HG02970 (cell line): Measurements from ENCODE around the gene ATG4A.

Experiments
- ATAC-seq: cut with Tn5 transposase; IDR thresholded peaks from one replicate; pipeline ENCODE4 v1.9.1; 2021; ENCODE audit warnings: mild to moderate bottlenecking, moderate library complexity, moderate number of reproducible peaks; ENCODE audit not compliant: unreplicated experiment, low FRiP score

ATG4A gene

DNA sequence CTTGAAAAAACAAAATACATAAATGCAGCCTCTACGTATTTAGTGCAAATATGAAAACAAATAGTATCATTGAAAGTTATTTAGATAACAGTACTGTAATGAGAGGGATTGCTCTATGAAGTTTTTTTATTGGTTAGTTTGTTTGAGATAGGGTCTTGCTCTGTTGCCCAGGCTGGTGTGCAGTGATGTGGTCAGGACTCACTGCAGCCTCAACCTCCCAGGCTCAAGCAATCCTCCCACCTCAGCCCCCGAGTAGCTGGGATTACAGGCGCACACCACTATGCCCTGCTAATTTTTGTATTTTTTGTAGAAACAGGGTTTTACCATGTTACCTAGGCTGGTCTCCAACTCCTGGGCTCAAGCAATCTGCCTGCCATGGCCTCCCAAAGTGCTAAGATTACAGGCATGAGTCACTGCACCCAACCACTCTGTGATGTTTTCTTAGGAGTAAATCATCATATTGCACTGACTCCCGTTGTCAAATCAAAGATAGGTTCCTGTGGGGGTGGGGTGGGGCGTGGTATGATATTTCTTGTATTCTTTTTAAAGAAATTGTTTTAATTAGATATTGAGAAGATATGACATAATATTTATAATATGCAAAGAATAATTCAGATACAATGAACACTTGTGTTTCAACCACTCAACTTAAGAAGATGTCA is 75.8 kb downstream of the ATG4A start:
- no peak for ATAC-seq

GRCh38 chrX:108168961-108169740 is 77.6 kb downstream of the ATG4A start:
- no peak for ATAC-seq

DNA sequence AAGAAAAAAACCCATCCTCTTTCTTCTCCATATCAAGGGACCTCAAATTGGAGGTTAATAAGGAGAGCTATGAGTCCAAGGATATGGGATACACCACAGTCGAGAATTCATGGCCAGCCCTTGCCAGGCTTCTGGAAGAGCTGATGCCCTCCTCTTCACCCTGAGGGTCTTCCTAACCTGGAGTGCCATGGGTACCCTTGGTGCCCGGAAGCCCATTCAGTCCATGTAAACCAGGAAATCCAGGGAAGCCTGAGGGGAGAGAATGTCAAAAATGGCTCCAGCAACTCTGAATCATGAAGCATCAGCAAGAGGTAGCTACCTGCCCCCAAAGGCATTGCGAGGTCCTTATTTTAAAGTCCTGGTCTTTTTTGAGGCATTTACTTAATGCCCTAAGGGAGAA is 78.2 kb downstream of the ATG4A start:
- ATAC-seq: no peak

- no peak for ATAC-seq
Measured at GRCh38 chrX:108171671-108172070, 80.1 kb downstream of the ATG4A start.

- no peak for ATAC-seq
Measured at GRCh38 chrX:108173874-108174273, 82.3 kb downstream of the ATG4A start.

DNA sequence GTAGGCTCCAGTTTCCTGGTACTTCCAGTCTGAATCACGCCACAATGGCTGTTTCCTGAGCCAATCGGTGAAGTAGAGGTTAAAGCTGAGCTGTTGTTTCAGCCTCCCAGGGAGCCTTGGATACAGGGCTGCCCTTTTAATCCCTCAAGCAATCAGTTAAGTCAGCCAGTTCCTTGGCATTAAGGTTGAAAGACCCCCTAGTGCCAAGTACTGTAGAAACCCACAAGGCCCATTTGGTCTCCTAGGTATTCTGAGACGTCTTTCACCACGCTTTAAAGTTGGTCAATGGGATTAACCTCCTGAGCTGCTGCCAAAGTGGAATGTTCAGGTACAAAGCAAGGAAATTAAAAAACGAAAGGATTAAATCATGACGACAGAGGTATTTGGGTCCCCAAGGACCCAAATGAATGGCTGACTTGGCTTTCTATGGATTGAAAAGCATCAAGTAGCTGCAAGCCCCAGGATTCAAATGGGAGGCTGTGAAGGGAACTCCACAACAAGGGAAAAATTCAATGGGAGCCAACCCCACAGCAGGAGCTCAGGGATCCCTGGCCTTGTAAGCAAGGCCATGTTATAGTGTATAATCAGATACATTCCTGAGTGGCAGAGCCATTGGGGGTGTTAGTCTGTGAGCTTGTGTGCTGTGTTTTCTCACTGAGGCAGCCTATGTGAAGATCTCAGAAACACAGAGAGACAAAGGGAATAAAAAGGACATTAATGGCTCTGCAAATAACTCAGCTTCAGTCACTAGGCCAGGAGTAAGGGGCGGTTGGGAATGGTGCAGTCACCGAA is 86.0 kb downstream of the ATG4A start:
- ATAC-seq: no peak

- no peak for ATAC-seq
Measured at GRCh38 chrX:108178143-108178498, 86.5 kb downstream of the ATG4A start.

GRCh38 chrX:108186811-108187210 is 95.2 kb downstream of the ATG4A start:
- no peak for ATAC-seq

DNA sequence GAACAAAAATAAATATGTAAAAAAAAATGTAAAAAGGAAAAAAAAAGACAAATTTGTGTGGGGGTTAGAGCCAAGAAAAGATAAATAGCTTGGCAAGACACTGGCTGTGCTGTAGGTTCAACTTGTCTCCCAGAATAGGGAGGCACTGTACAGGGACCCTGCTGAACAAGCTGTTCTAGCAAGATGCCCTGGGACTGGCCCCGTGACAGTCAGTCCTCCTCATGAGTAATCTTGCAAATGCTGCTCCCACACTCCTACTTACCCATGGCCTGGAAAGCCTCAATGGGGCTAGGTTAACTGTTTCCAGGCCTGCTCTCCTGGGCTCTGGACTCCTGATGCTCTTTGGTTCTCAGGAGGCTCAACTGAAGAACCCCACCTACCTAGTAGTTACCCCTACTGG is 106.8 kb downstream of the ATG4A start:
- no peak for ATAC-seq

DNA sequence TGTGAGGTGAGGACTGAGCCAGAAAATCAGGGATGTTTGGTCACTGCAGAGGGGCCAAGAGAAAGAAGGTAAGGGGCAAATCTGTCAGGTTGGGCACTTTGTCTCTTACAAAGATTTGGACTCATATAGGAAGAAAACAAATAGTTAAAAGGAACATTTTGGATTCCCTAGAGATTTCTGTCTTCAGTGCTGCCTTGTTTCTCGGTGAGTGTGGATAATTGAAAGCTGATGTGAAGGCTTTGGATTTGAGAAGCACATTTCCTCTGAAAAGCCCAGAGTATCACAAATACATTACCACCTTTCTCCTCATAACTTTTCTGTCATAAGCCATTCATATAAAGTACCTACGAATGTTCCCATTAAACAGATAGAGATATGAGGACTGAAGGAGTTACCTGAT is 107.5 kb downstream of the ATG4A start:
- no peak for ATAC-seq

GRCh38 chrX:108199691-108200090 is 108.1 kb downstream of the ATG4A start:
- no peak for ATAC-seq

- no peak for ATAC-seq
Measured at GRCh38 chrX:108203540-108203939, 112.0 kb downstream of the ATG4A start.
